Prostate gland (tissue), 2 donors: Measurements from ENCODE around the gene PLOD3.

Source experiments
- CTCF ChIP-seq, 4 experiments: fragments of 200-600 bp in 2 of 4; fragments of 450-650 bp in 2 of 4; sonication (generic) in 2 of 4; IDR thresholded peaks; 1 replicate in 3 of 4; 2 replicates in 1 of 4; pipeline ENCODE4 v1.5.1; 2016 to 2019; ENCODE audit warnings: antibody characterized with exemption in 4 of 4, mild to moderate bottlenecking in 2 of 4, moderate library complexity in 2 of 4
- POLR2AphosphoS5 ChIP-seq: sonication (generic); formaldehyde crosslinking; IDR thresholded peaks from one replicate; pipeline ENCODE4 v1.6.1; 2017; ENCODE audit warnings: antibody characterized with exemption

DNA sequence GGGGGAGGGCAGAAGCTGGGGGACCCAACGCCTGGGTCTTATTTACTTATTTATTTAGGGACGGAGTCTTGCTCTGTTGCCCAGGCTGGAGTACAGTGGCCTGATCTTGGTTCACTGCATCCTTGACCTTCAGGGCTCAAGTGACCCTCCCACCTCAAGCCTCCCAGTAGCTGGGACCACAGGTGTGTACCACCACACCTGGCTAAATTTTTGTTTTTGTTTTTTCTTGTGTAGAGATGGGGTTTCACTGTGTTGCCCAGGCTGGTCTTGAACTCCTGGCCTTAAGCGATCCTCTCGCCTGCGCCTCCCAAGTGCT, 14.8 kb downstream of the PLOD3 start:
- TF ChIP-seq POLR2AphosphoS5 (no peak), CTCF (IDR thresholded peaks at IDR 0.05) (no peak)
